ENCODE results near the gene EPB41L4A.
"Not testable (repeated sequence)": the region's sequence is repeated elsewhere in the genome, so short reads cannot be mapped to it uniquely, and the experiment has no call there.

DNA sequence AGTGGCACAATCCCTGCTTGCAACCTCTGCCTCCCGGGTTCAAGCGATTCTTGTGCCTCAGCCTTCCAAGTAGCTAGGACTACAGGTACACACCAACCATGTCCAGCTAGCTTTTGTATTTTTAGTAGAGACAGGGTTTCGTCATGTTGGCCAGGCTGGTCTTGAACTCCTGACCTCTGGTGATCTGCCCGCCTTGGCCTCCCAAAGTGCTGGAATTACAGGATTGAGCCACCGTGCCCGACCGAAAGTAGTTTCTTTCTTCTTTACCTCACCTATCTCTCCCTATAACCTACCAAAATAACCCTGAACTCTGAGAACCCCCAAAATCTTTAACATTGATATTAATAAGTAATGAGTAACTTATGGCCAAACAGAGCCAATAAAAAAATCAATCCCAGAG lies 196.1 kb downstream of the EPB41L4A start:
- TF ChIP-seq, protein P1, sequence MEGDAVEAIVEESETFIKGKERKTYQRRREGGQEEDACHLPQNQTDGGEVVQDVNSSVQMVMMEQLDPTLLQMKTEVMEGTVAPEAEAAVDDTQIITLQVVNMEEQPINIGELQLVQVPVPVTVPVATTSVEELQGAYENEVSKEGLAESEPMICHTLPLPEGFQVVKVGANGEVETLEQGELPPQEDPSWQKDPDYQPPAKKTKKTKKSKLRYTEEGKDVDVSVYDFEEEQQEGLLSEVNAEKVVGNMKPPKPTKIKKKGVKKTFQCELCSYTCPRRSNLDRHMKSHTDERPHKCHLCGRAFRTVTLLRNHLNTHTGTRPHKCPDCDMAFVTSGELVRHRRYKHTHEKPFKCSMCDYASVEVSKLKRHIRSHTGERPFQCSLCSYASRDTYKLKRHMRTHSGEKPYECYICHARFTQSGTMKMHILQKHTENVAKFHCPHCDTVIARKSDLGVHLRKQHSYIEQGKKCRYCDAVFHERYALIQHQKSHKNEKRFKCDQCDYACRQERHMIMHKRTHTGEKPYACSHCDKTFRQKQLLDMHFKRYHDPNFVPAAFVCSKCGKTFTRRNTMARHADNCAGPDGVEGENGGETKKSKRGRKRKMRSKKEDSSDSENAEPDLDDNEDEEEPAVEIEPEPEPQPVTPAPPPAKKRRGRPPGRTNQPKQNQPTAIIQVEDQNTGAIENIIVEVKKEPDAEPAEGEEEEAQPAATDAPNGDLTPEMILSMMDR (IDR thresholded peaks at IDR 0.05; ENCODE audit: poor library complexity, severe bottlenecking): not testable (repeated sequence)
- not testable (repeated sequence) for TF ChIP-seq EP300 (conservative IDR thresholded peaks at IDR 0.05; ENCODE audit: poor library complexity, severe bottlenecking)

Measured in neural cell (in vitro differentiated cells).